Peyer's patch (tissue), 4 donors: ENCODE measurements around the gene MRAS.

Experiments used
- CTCF ChIP-seq, 6 experiments: fragments of 450-650 bp in 4 of 6; fragments of 200-600 bp in 2 of 6; sonication (generic) in 1 of 6; IDR thresholded peaks; one replicate each; pipeline ENCODE4 v1.5.1; 2017 to 2019; ENCODE audit warnings: antibody characterized with exemption in 6 of 6, mild to moderate bottlenecking in 3 of 6, moderate library complexity in 1 of 6
- POLR2A ChIP-seq, 2 donors: fragments of 450-650 bp; IDR thresholded peaks; one replicate each; pipeline ENCODE4 v1.5.1; 2017; ENCODE audit warnings: antibody characterized with exemption in 2 of 2, mild to moderate bottlenecking in 2 of 2, moderate library complexity in 2 of 2

GRCh38 chr3:138424323-138424722 is 75.9 kb downstream of the MRAS start:
- TF ChIP-seq CTCF (IDR thresholded peaks at IDR 0.05) (no peak), POLR2A (IDR thresholded peaks at IDR 0.05) (no peak)
